Breast epithelium (tissue), 3 donors: ENCODE measurements around the gene TBC1D14.

Source experiments
- CTCF ChIP-seq, 3 donors: fragments of 450-650 bp; IDR thresholded peaks; one replicate each; pipeline ENCODE4 v1.5.1; 2016 to 2017; ENCODE audit warnings: antibody characterized with exemption in 3 of 3, mild to moderate bottlenecking in 3 of 3, moderate library complexity in 3 of 3
- POLR2A ChIP-seq: fragments of 450-650 bp; IDR thresholded peaks from one replicate; pipeline ENCODE4 v1.6.1; 2016; ENCODE audit warnings: antibody characterized with exemption, mild to moderate bottlenecking, moderate library complexity

- TF ChIP-seq CTCF (IDR thresholded peaks at IDR 0.05) (no peak), POLR2A (no peak)
Observed at GRCh38 chr4:7006411-7006810, 96.8 kb downstream of the TBC1D14 start.
